Thymus (tissue), 11 donors: ENCODE measurements around the gene ELOVL6. TPM values are rescaled to one million over a fixed set of nuclear protein-coding genes. Genes with fewer than 3 reads are reported as not detected.
"Not testable (repeated sequence)": the region's sequence is repeated elsewhere in the genome, so short reads cannot be mapped to it uniquely, and the experiment has no call there.

Experiments
- DNase-seq, 9 donors: peaks; one replicate each; pipeline ENCODE4 v3.0.0-alpha.2; 2013; ENCODE audit warnings: low spot score in 9 of 9, low read depth in 6 of 9, missing footprints in 1 of 9
- H3K27ac ChIP-seq, 2 donors: one replicate each; pipeline ENCODE4 v1.5.1; 2013; ENCODE audit warnings: control low read depth in 1 of 2, low read depth in 1 of 2, low read length in 1 of 2, mild to moderate bottlenecking in 1 of 2, moderate library complexity in 1 of 2
- H3K27me3 ChIP-seq, 2 donors: one replicate each; pipeline ENCODE4 v1.5.1; 2013; ENCODE audit warnings: low read length in 1 of 2; ENCODE audit not compliant: control insufficient read depth in 2 of 2, insufficient read depth in 1 of 2
- H3K36me3 ChIP-seq, 2 donors: one replicate each; pipeline ENCODE4 v1.5.1; 2013; ENCODE audit warnings: low read length in 1 of 2, mild to moderate bottlenecking in 1 of 2, moderate library complexity in 1 of 2; ENCODE audit not compliant: control insufficient read depth in 2 of 2, insufficient read depth in 2 of 2
- H3K4me1 ChIP-seq, 2 donors: one replicate each; pipeline ENCODE4 v1.5.1; 2013; ENCODE audit warnings: low read length in 2 of 2; ENCODE audit not compliant: control insufficient read depth in 2 of 2, insufficient read depth in 2 of 2
- H3K4me3 ChIP-seq, 2 donors: one replicate each; pipeline ENCODE4 v1.5.1; 2013; ENCODE audit warnings: low read length in 2 of 2, control low read depth in 1 of 2, mild to moderate bottlenecking in 1 of 2
- H3K9me3 ChIP-seq, 2 donors: one replicate each; pipeline ENCODE4 v1.5.1; 2013; ENCODE audit warnings: low read length in 1 of 2, mild to moderate bottlenecking in 1 of 2; ENCODE audit not compliant: control insufficient read depth in 2 of 2, insufficient read depth in 1 of 2
- WGBS: extraction: QIAGEN DNeasy Blood & Tissue Kit; methylation state at CpG from one replicate; pipeline ENCODE4 v1.1.7; 2013; 5-methylcytosine and 5-hydroxymethylcytosine counted together
- polyA plus RNA-seq: library from polyadenylated mRNA; stranded (reverse); fragments of 200-250 nt; gene quantifications from one replicate; pipeline ENCODE4 v1.2.3, GENCODE V29; 2013
- total RNA-seq: library from RNA; stranded (reverse); fragments of 120-200 nt; gene quantifications from one replicate; pipeline ENCODE4 v1.2.4, GENCODE V29; 2013
- donor health status: healthy.

The ELOVL6 gene
- total and polyA plus RNA-seq, 2 donors = 2.8 to 3.1 TPM

DNA sequence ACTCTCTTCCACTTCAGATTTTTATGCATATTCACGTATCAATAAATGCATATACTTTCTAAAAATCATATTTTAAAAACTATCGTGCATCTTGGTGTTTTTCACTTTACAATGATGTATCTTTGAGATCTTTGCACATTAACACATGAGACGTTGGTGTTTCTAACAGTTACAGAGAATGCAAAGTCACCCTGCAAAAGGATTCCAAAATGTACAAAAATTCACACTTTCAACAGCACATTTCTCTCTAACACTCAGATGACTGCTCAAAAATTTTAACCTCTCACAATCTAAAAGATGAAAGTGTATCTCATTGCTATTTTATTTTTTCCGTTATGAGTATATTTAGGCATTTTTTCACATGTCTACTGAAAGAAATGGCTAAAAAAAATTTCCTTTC is 38.9 kb downstream of the ELOVL6 start:
- no peak overlapping the region for H3K4me3 ChIP-seq
- no peak overlapping the region for H3K27ac ChIP-seq
- H3K9me3 ChIP-seq = no peaks in the 10 kb centered on the region
- WGBS = 91% methylated on average over 4 of the region's 4 CpGs
- H3K36me3 ChIP-seq = no peaks in the 10 kb centered on the region
- no peak for DNase-seq
- no peaks in the 10 kb centered on the region for H3K27me3 ChIP-seq
- H3K4me1 ChIP-seq = peaks cover 4% of the 10 kb centered on the region in 2 donors

DNA sequence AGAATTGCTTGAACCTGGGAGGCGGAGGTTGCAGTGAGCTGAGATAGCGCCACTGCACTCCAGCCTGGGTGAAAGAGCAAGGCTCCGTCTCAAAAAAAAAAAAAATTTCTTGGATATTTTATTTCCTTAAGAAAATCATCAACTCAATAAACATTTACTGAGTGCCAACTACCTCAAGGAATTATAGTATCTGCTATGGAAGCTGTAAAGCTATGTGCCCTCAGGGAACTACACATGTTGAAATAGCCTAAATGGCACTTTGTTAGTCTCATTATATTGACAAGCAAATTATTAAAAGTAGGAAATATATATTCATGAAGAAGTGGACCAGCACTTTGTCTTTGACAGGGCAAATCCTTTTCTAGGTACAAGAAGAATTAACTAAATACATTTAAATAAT is 40.8 kb downstream of the ELOVL6 start:
- Histone ChIP-seq H3K4me3 (no peak overlapping the region), H3K36me3 (no peaks in the 10 kb centered on the region), H3K27me3 (no peaks in the 10 kb centered on the region), H3K9me3 (no peaks in the 10 kb centered on the region), H3K27ac (no peak overlapping the region), H3K4me1 (no peaks in the 10 kb centered on the region)
- no peak for DNase-seq
- WGBS = 96% methylated on average over 3 of the region's 3 CpGs

DNA sequence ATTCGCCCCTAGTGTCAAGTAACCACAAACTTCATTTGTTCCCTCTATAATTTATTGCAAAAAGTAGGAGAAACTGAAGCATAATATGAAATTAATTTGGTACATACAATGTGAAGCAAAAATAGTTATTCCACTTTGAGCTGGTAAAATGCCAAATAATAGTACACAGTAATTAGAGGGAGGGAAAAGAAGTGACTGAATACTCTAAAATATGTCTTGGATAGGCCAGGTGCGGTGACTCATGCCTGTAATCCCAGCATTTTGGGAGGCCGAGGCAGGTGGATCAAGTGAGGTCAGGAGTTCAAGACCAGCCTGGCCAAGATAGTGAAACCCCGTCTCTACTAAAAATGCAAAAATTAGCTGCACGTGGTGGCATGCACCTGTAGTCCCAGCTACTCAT is 41.2 kb downstream of the ELOVL6 start:
- not testable (repeated sequence) for DNase-seq, H3K27ac ChIP-seq, H3K4me1 ChIP-seq, H3K4me3 ChIP-seq, H3K27me3 ChIP-seq, H3K9me3 ChIP-seq, H3K36me3 ChIP-seq
- WGBS = 85% methylated on average over 5 of the region's 5 CpGs

DNA sequence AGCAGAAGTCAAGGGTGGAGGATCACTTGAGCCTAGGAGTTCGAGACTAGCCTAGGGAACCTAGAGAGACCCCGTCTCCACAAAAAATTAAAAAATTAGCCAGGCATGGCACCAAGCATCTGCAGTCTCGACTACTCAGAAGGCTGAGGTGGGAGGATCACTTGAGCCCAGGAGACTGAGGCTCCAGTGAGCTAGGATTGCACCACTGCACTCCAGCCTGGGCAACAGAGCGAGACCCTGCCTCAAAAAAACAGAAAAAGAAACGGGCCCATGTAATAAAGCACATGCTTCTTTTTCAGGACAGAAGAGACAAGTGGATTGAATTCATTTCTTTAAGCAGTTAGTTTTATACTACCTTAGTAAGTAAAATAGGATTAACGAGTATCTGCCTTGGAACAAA is 42.0 kb downstream of the ELOVL6 start:
- 96% methylated on average over 6 of the region's 6 CpGs for WGBS
- no peak overlapping the region for H3K4me3 ChIP-seq
- no peaks in the 10 kb centered on the region for H3K27me3 ChIP-seq
- no peaks in the 10 kb centered on the region for H3K36me3 ChIP-seq
- no peak for DNase-seq
- H3K27ac ChIP-seq = no peak overlapping the region
- H3K4me1 ChIP-seq = no peaks in the 10 kb centered on the region
- H3K9me3 ChIP-seq = no peaks in the 10 kb centered on the region

DNA sequence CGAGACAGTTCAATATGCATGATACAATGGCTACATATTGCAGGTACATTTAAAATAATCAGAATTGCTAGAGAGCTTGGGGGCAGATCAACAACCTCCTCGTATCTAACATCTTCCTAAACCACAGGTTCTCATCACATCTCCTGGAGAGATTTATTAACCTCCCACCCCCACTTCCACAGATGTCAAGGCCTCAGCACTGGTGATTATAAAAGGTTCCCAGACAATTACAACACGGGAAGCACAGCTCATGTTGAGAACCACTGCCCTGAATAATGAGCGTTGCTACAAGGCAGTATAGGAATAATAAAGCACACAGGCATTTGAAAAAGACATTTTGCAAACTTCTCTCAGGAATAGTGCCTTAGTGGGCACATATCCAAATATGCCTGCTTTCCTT is 42.8 kb downstream of the ELOVL6 start:
- no peak overlapping the region for H3K27ac ChIP-seq
- no peaks in the 10 kb centered on the region for H3K9me3 ChIP-seq
- no peaks in the 10 kb centered on the region for H3K27me3 ChIP-seq
- H3K4me3 ChIP-seq = no peak overlapping the region
- whole genome bisulfite sequencing = 66% methylated on average over 4 of the region's 4 CpGs
- H3K36me3 ChIP-seq = no peaks in the 10 kb centered on the region
- H3K4me1 ChIP-seq = no peaks in the 10 kb centered on the region
- DNase-seq = no peak

- Histone ChIP-seq H3K36me3 (no peaks in the 10 kb centered on the region), H3K27me3 (no peaks in the 10 kb centered on the region), H3K9me3 (no peaks in the 10 kb centered on the region), H3K4me1 (no peaks in the 10 kb centered on the region), H3K4me3 (no peak overlapping the region), H3K27ac (no peak overlapping the region)
- DNase-seq = no peak
- 72% methylated on average over 1 of the region's 1 CpG for WGBS
These were observed 43.8 kb downstream of the ELOVL6 start for GRCh38 chr4:110154582-110154981.

- Histone ChIP-seq H3K27ac (no peak overlapping the region), H3K4me3 (no peak overlapping the region), H3K9me3 (no peaks in the 10 kb centered on the region), H3K36me3 (no peaks in the 10 kb centered on the region), H3K27me3 (no peaks in the 10 kb centered on the region), H3K4me1 (no peaks in the 10 kb centered on the region)
- DNase-seq = no peak
- 97% methylated on average over 5 of the region's 5 CpGs for WGBS
These were observed 46.0 kb downstream of the ELOVL6 start for GRCh38 chr4:110152386-110152785.

DNA sequence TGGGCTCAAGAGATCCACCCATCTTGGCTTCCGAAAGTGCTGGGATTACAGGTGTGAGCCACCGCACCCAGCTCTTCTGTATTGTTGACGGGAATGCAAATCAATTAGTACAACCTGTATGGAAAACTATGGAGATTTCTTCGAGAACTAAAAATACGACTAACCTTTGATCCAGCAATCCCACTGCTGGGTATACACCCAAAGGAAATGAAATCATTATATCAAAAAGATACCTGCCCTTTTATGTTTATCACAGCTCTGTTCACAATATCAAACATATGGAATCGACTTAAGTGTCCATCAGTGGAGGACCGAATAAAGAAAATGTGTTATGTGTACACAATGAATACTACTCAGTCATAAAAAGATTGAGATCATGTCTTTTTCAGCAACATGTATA is 49.3 kb downstream of the ELOVL6 start:
- no peak overlapping the region for H3K27ac ChIP-seq
- H3K4me3 ChIP-seq = no peak overlapping the region
- 98% methylated on average over 7 of the region's 7 CpGs for WGBS
- DNase-seq = no peak
- no peaks in the 10 kb centered on the region for H3K4me1 ChIP-seq
- no peaks in the 10 kb centered on the region for H3K9me3 ChIP-seq
- no peaks in the 10 kb centered on the region for H3K36me3 ChIP-seq
- no peaks in the 10 kb centered on the region for H3K27me3 ChIP-seq

GRCh38 chr4:110142461-110142860 is 56.0 kb downstream of the ELOVL6 start:
- no peak overlapping the region for H3K4me3 ChIP-seq
- H3K27me3 ChIP-seq = no peaks in the 10 kb centered on the region
- no peaks in the 10 kb centered on the region for H3K4me1 ChIP-seq
- H3K9me3 ChIP-seq = no peaks in the 10 kb centered on the region
- no peaks in the 10 kb centered on the region for H3K36me3 ChIP-seq
- no peak overlapping the region for H3K27ac ChIP-seq
- no peak for DNase-seq

GRCh38 chr4:110139815-110140214 is 58.6 kb downstream of the ELOVL6 start:
- WGBS = 97% methylated on average over 3 of the region's 3 CpGs
- H3K4me3 ChIP-seq = no peak overlapping the region
- no peaks in the 10 kb centered on the region for H3K27me3 ChIP-seq
- H3K9me3 ChIP-seq = no peaks in the 10 kb centered on the region
- no peak overlapping the region for H3K27ac ChIP-seq
- no peaks in the 10 kb centered on the region for H3K36me3 ChIP-seq
- no peak for DNase-seq
- no peaks in the 10 kb centered on the region for H3K4me1 ChIP-seq
